Activated CD8-positive, alpha-beta T cell treated with anti-CD3 and anti-CD28 coated beads, Interleukin-2, amount 10 ng/mL, durations not matched to agents 7 days and 5 days (primary cell): ENCODE measurements around the gene MUC20. TPM values are rescaled to one million over a fixed set of nuclear protein-coding genes. Genes with fewer than 3 reads are reported as not detected.
"Not testable (repeated sequence)": the region's sequence is repeated elsewhere in the genome, so short reads cannot be mapped to it uniquely, and the experiment has no call there.

ENCODE experiments used
- ATAC-seq: fragments of 150-1000 bp; cut with Tn5 transposase; one replicate; pipeline ENCODE4 v1.10.0; 2021; ENCODE audit warnings: moderate library complexity
- CTCF ChIA-PET: fragments of 350-600 bp; sonication (Branson Sonifier 250); formaldehyde crosslinking; loops from one replicate; lab custom pipeline; 2021; ENCODE audit warnings: antibody characterized with exemption; lab: Charles Lee
- POLR2A ChIA-PET: fragments of 350-600 bp; sonication (Branson Sonifier 250); formaldehyde crosslinking; loops from one replicate; lab custom pipeline; 2021; ENCODE audit warnings: antibody characterized with exemption; lab: Charles Lee
- DNase-seq: peaks from one replicate; pipeline ENCODE4 v3.0.0-alpha.2; 2020
- H3K27ac Mint-ChIP-seq: one replicate; pipeline ENCODE4 v1.8.0; 2021; ENCODE audit warnings: mild to moderate bottlenecking, mixed read lengths
- H3K27me3 Mint-ChIP-seq: one replicate; pipeline ENCODE4 v1.8.0; 2021; ENCODE audit warnings: low read depth, mixed read lengths
- H3K36me3 Mint-ChIP-seq: one replicate; pipeline ENCODE4 v1.8.0; 2021; ENCODE audit warnings: low read depth, mixed read lengths
- H3K4me1 Mint-ChIP-seq: one replicate; pipeline ENCODE4 v1.8.0; 2021; ENCODE audit warnings: low read depth, mixed read lengths
- H3K4me3 Mint-ChIP-seq: one replicate; pipeline ENCODE4 v1.8.0; 2021; ENCODE audit warnings: mild to moderate bottlenecking, mixed read lengths
- H3K9me3 Mint-ChIP-seq: one replicate; pipeline ENCODE4 v1.8.0; 2022; ENCODE audit warnings: mixed read lengths; ENCODE audit not compliant: insufficient read depth
- total RNA-seq, 2 experiments: library from RNA; stranded (reverse); gene quantifications; one replicate each; pipeline ENCODE4 v1.2.3, GENCODE V29; 2021

MUC20 gene
- total RNA-seq, 2 experiments from 2014 or later: 0.53 to 1.7 TPM

DNA sequence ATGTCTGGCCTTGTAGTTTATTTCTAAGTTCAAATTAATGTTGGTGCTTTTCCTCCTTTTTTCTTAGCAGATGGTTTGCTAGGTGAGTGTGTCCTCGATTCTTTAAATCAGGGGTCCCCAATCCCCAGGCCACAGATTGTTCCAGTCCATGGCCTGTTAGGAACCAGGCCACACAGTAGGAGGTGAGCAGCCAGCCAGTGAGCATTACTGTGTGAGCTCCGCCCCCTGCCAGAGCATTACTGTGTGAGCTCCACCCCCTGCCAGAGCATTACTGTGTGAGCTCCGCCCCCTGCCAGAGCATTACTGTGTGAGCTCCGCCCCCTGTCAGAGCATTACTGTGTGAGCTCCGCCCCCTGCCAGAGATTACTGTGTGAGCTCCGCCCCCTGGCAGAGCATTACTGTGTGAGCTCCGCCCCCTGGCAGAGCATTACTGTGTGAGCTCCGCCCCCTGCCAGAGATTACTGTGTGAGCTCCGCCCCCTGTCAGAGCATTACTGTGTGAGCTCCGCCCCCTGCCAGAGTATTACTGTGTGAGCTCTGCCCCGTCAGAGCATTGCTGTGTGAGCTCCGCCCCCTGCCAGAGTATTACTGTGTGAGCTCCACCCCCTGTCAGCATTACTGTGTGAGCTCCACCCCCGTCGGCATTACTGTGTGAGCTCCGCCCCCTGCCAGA lies 34.1 kb upstream of the MUC20 start:
- not testable (repeated sequence) for H3K9me3 Mint-ChIP-seq, H3K4me1 Mint-ChIP-seq, H3K4me3 Mint-ChIP-seq, H3K27me3 Mint-ChIP-seq, H3K27ac Mint-ChIP-seq, ATAC-seq
- ChIA-PET CTCF (interaction anchor here (1.0 kb wide), 1 partner anchor 166 kb away, joined by 3 read pairs; no protein-coding TSS in a partner anchor), POLR2A (interaction anchor here (0.6 kb wide), 1 partner anchor 16 kb away, joined by 5 read pairs; no protein-coding TSS in a partner anchor)
- peaks cover 60% of the 10 kb centered on the region for H3K36me3 Mint-ChIP-seq
- DNase-seq: peak; percentile 28

- ChIA-PET CTCF (interaction anchor here (1.0 kb wide), 1 partner anchor 165 kb away, joined by 3 read pairs; no protein-coding TSS in a partner anchor), POLR2A (interaction anchor here (0.7 kb wide), 1 partner anchor 117 kb away, joined by 3 read pairs; no protein-coding TSS in a partner anchor)
- H3K27ac Mint-ChIP-seq, H3K4me1 Mint-ChIP-seq, H3K4me3 Mint-ChIP-seq, H3K27me3 Mint-ChIP-seq, H3K9me3 Mint-ChIP-seq: not testable (repeated sequence)
- ATAC-seq (peak; percentile 64), DNase-seq (peak; percentile 61)
- H3K36me3 Mint-ChIP-seq: peaks cover 65% of the 10 kb centered on the region
These were observed 33.5 kb upstream of the MUC20 start for GRCh38 chr3:195687209-195687760.

- ATAC-seq, H3K9me3 Mint-ChIP-seq, H3K27ac Mint-ChIP-seq, H3K27me3 Mint-ChIP-seq, DNase-seq, H3K4me3 Mint-ChIP-seq, CTCF ChIA-PET, POLR2A ChIA-PET, H3K4me1 Mint-ChIP-seq: not testable (repeated sequence)
- peaks cover 69% of the 10 kb centered on the region for H3K36me3 Mint-ChIP-seq
These were observed 32.2 kb upstream of the MUC20 start for GRCh38 chr3:195688471-195689183.

- DNase-seq, H3K27me3 Mint-ChIP-seq, POLR2A ChIA-PET, ATAC-seq, H3K27ac Mint-ChIP-seq, CTCF ChIA-PET, H3K4me1 Mint-ChIP-seq, H3K4me3 Mint-ChIP-seq, H3K9me3 Mint-ChIP-seq: not testable (repeated sequence)
- H3K36me3 Mint-ChIP-seq: peaks cover 67% of the 10 kb centered on the region
These were observed 31.4 kb upstream of the MUC20 start for GRCh38 chr3:195689184-195690070.

DNA sequence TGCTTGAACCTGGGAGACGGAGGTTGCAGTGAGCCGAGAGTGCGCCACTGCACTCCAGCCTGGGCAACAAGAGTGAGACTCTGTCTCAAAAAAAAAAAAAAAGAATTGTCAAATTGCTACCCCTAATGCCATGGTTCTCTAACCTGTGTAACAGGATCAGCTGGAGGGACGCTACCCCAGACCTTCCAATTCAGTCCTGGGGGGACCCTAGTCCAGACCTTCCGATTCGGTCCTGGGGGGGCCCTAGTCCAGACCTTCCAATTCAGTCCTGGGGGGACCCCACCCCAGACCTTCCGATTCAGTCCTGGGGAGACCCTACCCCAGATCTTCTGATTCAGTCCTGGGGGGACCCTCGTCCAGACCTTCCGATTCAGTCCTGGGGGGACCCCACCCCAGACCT lies 29.8 kb upstream of the MUC20 start:
- no peak overlapping the region for H3K4me3 Mint-ChIP-seq
- H3K4me1 Mint-ChIP-seq: peaks cover 9% of the 10 kb centered on the region
- ChIA-PET CTCF (no interaction called here), POLR2A (no interaction called here)
- peaks cover 61% of the 10 kb centered on the region for H3K36me3 Mint-ChIP-seq
- no peaks in the 10 kb centered on the region for H3K27me3 Mint-ChIP-seq
- no peak for ATAC-seq
- H3K9me3 Mint-ChIP-seq: no peaks in the 10 kb centered on the region
- peak; percentile 20 for DNase-seq
- no peak overlapping the region for H3K27ac Mint-ChIP-seq

DNA sequence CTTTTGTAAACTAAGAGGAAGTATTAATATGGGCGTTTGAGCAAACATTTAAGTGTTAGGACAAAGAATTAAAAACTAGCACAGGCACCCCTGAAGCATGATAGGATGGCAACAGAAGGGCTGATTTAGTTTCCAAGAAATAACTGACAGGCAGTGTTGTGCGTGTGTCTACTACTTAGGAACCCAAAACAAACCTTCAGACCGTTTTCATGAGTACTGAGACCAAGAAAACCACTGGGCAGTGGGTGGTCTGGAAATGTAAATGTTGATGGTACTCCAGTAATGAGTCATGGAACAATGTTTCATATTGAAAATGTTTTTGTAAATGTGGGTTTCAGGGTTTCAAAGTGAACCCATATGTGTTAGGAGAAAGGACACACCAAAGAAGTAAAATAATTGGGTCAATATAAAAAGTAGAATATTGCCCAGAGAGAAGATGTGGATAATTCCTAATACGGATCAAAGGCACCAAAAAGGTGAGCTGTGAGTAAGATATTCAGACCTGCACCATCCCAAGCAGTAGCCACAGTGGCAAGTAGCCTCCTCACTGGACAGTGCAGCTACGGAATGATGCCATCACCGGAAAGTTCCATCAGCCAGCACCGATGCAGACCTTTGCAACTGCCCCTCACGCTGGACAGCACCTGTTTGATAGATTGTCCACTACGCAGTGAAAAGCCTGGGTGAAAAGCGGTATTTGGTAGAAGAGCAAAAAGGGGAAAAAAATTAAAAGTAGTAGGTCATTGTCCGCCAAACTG lies 29.0 kb upstream of the MUC20 start:
- H3K4me3 Mint-ChIP-seq, POLR2A ChIA-PET: not testable (repeated sequence)

GRCh38 chr3:195692354-195692685 lies 28.5 kb upstream of the MUC20 start:
- H3K27me3 Mint-ChIP-seq: no peaks in the 10 kb centered on the region
- H3K4me3 Mint-ChIP-seq: no peak overlapping the region
- H3K27ac Mint-ChIP-seq: no peak overlapping the region
- H3K36me3 Mint-ChIP-seq: peaks cover 57% of the 10 kb centered on the region
- DNase-seq (peak; percentile 22), ATAC-seq (no peak)
- CTCF ChIA-PET: interaction anchor here (1.0 kb wide), 1 partner anchor 167 kb away, joined by 3 read pairs; no protein-coding TSS in a partner anchor
- POLR2A ChIA-PET: no interaction called here
- H3K9me3 Mint-ChIP-seq: no peaks in the 10 kb centered on the region
- H3K4me1 Mint-ChIP-seq: peaks cover 9% of the 10 kb centered on the region

More for the DNA sequence above, 29.0 kb upstream of the MUC20 start:
- H3K9me3 Mint-ChIP-seq, H3K27me3 Mint-ChIP-seq, DNase-seq, H3K27ac Mint-ChIP-seq, H3K4me1 Mint-ChIP-seq, CTCF ChIA-PET, ATAC-seq: not testable (repeated sequence)
- peaks cover 60% of the 10 kb centered on the region for H3K36me3 Mint-ChIP-seq

DNA sequence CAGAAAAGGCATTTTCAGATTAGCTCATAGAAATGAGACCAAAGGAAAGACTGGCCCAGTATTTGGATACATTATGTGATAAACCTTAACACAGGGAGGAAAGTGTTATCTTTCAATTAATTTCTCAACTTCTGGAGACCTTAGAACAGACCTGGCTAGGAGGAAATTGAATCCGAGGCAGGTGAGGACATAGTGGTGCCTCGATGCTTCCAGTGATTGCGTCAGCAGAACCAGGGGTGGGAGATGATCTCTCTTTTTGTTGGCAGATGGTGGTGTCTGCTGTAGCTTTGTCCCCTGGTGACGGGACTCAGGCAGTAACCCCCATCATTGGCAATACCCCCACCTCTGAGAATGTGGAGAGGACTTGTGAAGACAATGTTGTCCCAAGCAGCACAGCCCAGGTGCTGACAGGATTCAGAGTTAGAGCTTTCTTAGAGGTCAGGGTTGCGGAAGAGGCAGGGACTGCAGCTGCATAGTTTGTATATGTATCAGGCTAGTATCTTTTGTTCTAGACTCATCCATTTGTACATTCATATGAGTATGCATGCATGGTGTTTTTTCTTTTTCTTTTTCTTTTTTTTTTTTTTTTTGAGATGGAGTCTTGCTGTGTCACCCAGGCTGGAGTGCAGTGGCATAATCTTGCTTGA lies 27.9 kb upstream of the MUC20 start:
- ATAC-seq: no peak
- Mint-ChIP-seq H3K4me3 (no peak overlapping the region), H3K27me3 (no peaks in the 10 kb centered on the region), H3K36me3 (peaks cover 57% of the 10 kb centered on the region), H3K9me3 (no peaks in the 10 kb centered on the region), H3K27ac (no peak overlapping the region), H3K4me1 (peaks cover 9% of the 10 kb centered on the region)
- peak; percentile 19 for DNase-seq
- POLR2A ChIA-PET: no interaction called here
- CTCF ChIA-PET: interaction anchor here (1.0 to 1.2 kb wide), 2 partner anchors 157 to 166 kb away, joined by 3 read pairs; no protein-coding TSS in a partner anchor

GRCh38 chr3:195693428-195694216 lies 27.2 kb upstream of the MUC20 start:
- no peak for ATAC-seq
- H3K27me3 Mint-ChIP-seq: no peaks in the 10 kb centered on the region
- peak; percentile 20 for DNase-seq
- no peaks in the 10 kb centered on the region for H3K9me3 Mint-ChIP-seq
- H3K4me1 Mint-ChIP-seq: peaks cover 9% of the 10 kb centered on the region
- H3K36me3 Mint-ChIP-seq: peaks cover 57% of the 10 kb centered on the region
- ChIA-PET POLR2A (no interaction called here), CTCF (interaction anchor here (1.0 to 1.2 kb wide), 2 partner anchors 157 to 166 kb away, joined by 3 read pairs; no protein-coding TSS in a partner anchor)
- no peak overlapping the region for H3K27ac Mint-ChIP-seq
- H3K4me3 Mint-ChIP-seq: no peak overlapping the region
